NCI-H1092 treated with DMSO at 0.1 percent for 48 hours (cell line): ENCODE data around the gene CAMSAP2.

Source experiments
- DNase-seq: peaks from one replicate; lab custom pipeline; 2025; lab: John Stamatoyannopoulos, UW

Gene CAMSAP2

DNA sequence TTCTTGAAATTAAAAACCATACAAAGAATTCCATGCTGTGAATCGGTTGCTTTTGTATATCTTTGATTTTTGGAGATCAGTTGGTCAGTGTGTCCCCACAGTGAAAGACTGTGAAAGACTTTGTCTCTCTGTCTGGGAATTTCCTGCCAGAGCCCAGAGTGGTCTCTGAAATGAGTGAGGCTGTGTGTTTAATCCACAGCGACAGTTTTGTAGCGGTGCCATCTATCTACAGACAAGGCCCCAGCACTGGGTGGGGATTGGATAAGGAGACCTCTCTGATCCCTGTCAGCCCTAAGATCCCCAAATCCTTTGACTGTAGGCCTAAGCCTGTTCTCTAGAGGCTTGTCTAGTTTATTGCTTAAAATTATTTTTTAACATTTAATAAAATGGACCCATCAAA lies 144.4 kb downstream of the CAMSAP2 start:
- no peak for DNase-seq

- no peak for DNase-seq
These were observed 147.1 kb downstream of the CAMSAP2 start for GRCh38 chr1:200885623-200886402.

GRCh38 chr1:200886594-200886993 lies 147.9 kb downstream of the CAMSAP2 start:
- no peak for DNase-seq

GRCh38 chr1:200887036-200887435 lies 148.3 kb downstream of the CAMSAP2 start:
- no peak for DNase-seq

GRCh38 chr1:200887772-200888348 lies 149.2 kb downstream of the CAMSAP2 start:
- no peak for DNase-seq

DNA sequence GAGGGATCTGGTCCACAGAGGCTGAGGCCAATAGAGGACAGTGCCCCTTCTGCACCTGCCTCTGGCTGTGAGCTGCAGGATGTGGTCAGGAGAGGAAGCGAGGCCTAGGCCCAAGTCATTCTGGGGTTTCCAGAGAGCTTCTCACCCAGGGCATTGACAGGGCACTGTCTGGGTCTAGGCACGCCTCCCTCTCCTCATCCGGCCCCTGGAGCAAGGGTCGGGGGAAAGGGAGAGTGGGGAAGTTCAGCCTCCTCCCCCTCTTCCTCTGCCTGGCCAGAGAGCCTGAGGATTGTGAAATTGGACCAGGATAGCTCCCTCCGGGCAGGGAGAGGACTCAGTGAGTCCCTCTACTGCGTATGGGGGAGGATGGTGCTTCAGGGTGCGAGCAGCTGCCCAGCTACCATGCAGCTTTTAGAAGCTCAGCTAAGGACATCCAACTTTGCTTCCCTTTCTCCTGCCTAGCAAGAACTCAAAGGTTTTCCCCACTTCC lies 149.7 kb downstream of the CAMSAP2 start:
- DNase-seq, result no peak

GRCh38 chr1:200889571-200889970 lies 150.9 kb downstream of the CAMSAP2 start:
- no peak for DNase-seq

DNA sequence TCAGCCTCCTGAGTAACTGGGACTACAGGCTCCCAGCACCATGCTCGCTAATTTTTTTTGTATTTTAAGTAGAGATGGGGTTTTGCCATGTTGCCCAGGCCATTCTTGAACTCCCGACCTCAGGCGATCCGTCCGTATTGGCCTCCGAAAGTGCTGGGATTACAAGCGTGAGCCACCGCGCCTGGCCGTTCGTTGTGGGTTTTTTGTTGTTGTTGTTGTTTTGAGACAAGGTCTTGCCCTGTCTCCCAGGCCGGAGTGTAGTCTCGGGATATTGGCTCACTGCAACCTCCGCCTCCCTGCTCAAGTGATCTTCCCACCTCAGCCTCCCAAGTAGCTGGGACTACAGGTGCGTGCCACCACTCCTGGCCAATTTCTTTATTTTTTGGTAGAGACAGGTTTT lies 151.3 kb downstream of the CAMSAP2 start:
- no peak for DNase-seq

GRCh38 chr1:200890818-200891773 lies 152.4 kb downstream of the CAMSAP2 start:
- no peak for DNase-seq

- no peak for DNase-seq
These were observed 153.1 kb downstream of the CAMSAP2 start for GRCh38 chr1:200891774-200892157.

- DNase-seq, result no peak
These were observed 153.9 kb downstream of the CAMSAP2 start for GRCh38 chr1:200892546-200892945.

GRCh38 chr1:200892958-200893357 lies 154.3 kb downstream of the CAMSAP2 start:
- no peak for DNase-seq

- DNase-seq, result no peak
These were observed 154.8 kb downstream of the CAMSAP2 start for GRCh38 chr1:200893411-200893901.

DNA sequence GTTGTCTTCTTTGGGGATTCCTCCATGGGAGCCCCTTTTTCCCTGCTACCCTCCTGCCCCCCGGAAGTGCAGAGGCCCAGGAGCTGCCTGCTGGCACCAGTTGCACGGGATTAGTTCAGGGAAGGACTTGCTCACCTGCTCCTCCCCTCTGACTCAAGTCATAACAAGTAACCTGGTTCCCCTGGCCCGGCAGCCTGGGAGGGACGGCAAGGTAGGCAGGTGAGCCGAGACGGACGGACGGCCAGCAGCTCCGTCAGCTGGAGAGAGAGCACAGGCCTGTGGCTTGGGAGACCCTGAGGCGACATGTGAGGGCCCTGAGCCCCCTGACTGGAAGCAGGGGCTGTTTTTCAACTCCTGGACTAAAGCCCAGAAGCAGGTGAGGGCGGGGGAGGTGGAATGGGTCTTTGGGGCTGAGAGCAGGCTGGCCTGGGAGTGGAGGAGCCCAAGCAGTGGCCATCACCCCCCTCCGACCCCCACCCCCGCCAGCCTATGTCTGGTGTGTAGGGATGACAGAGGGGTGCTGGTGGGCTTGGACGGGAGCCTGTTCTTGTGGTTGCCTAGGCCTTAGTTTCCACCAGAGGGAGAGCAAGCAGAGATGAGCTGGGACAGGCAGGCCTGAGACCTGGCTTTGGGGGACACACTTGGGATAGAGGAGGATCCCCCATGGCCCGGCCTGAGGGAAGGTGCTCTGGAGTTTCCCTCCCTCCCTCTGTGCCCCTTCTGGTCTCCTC lies 156.2 kb downstream of the CAMSAP2 start, which contains the start of gene INAVA:
Gene INAVA, plus strand, starts transcription at position 189 of the 731 bp plus-strand sequence. CDS start 3,501 bp downstream, outside the sequence.
- no peak for DNase-seq

DNA sequence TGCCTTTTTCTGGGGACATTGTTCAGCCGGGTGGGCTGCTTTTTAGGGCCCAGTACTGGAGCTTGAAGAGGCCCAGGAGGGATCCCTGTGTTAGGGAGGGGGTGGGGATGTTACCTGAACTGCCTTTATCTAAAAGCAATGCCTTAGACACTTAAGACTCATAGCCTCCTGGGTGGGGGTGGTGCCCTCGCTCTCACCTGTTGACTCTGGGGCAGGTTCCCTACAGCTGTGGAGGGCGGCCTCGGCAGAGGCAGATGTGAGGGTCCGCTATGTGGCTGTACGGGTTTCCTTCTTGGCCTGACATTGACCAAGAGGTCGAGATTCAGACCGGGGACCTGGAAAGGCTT lies 156.7 kb downstream of the CAMSAP2 start:
- no peak for DNase-seq

DNA sequence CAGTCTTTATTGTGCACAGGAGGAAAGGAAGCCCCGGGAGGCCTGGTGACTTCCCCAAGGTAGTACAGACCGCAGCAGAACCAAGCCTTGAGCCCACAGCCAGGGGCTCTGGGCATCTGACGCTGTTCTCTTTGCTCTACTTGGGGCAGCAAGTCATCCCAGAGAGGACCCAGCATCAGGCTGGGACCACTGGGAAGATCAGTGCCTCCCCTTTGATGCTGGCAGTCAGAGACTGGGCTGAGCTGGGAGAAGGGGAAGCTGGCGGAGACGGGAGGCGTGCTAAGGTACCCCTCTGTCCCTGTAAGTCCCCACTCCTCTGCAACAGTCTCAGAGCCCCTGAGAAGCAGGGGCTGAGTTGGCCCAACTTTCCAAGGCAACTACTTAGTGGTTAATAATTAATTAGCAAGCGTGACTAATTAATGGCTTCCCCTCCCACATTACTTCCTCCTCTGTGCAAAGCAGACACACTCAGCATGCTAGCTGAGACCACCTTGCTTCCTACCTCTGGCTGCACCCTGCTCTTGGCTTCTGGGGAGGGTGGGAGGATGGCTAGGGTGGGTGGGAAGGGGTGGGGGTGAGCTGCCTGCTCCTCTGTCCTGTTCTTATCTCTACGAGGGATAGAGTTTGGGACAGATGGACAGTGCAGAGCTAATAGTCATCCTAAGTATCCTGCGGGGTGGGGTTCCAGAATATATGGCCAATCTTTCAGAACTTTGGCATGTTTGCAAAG lies 157.3 kb downstream of the CAMSAP2 start:
- DNase-seq, result no peak

DNA sequence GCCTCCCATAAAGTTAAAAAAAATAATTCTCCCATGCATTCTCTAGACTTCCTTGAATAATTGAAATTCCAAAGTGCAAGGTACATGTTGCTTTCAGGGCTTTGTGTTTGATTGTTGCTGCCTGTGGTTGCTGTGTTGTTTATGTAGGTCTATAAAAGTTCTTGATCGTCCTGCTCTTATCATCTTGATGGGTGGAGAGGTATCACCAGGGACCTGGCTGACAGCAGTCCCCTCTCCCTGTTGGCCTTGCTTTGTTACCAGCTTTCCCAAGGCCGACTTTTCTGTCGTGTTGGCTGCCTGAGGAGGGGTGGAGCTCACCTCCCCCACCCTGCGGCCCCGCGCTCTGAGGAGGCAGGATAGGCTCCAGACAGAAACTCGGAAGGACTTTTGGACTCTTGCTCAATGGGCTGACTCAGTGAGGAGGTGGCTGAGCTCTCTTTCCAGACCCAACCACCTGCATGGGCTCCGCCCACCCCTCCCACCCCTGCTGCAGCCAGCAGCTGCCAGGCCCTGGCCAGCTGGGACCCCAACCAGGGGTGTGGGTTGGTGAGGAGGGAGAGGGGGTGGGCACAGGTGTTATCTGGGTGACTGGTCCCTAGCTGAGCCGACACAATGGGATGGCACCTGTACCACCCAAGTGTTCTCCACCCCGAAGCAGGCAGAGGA lies 158.0 kb downstream of the CAMSAP2 start:
- no peak for DNase-seq

- no peak for DNase-seq
These were observed 158.6 kb downstream of the CAMSAP2 start for GRCh38 chr1:200897259-200897658.

- no peak for DNase-seq
These were observed 160.3 kb downstream of the CAMSAP2 start for GRCh38 chr1:200899015-200899386.

- no peak for DNase-seq
These were observed 160.8 kb downstream of the CAMSAP2 start for GRCh38 chr1:200899451-200899915.
